Smooth muscle cell (in vitro differentiated cells): ENCODE results near the gene NOTCH1. TPM values are rescaled to one million over a fixed set of nuclear protein-coding genes. Genes with fewer than 3 reads are reported as not detected.

Experiments used
- DNase-seq: peaks from one replicate; lab custom pipeline; 2025; ENCODE audit not compliant: unreplicated experiment; lab: John Stamatoyannopoulos, UW
- H2AFZ ChIP-seq: fragments of 200-600 bp; sonication (generic); 2 replicates; pipeline ENCODE4 v1.6.0; 2016; ENCODE audit warnings: antibody characterized with exemption, low read depth, mild to moderate bottlenecking
- H3F3A ChIP-seq: fragments of 200-600 bp; sonication (generic); 2 replicates; pipeline ENCODE4 v1.6.0; 2017; ENCODE audit warnings: antibody characterized with exemption, low read depth
- H3K27ac ChIP-seq: fragments of 200-600 bp; sonication (generic); 2 replicates; pipeline ENCODE4 v1.5.1; 2016; ENCODE audit warnings: low read depth, mild to moderate bottlenecking
- H3K27me3 ChIP-seq: fragments of 200-600 bp; sonication (generic); 2 replicates; pipeline ENCODE4 v1.6.1; 2016; ENCODE audit warnings: low read depth, mild to moderate bottlenecking
- H3K36me3 ChIP-seq: fragments of 200-600 bp; sonication (generic); 2 replicates; pipeline ENCODE4 v1.5.1; 2016; ENCODE audit warnings: low read depth
- H3K4me1 ChIP-seq: fragments of 200-600 bp; sonication (generic); 2 replicates; pipeline ENCODE4 v1.5.1; 2016; ENCODE audit warnings: low read depth
- H3K4me2 ChIP-seq: fragments of 200-600 bp; sonication (generic); 2 replicates; pipeline ENCODE4 v1.6.0; 2016; ENCODE audit warnings: mild to moderate bottlenecking
- H3K4me3 ChIP-seq: fragments of 200-600 bp; sonication (generic); 2 replicates; pipeline ENCODE4 v1.5.1; 2016; ENCODE audit warnings: mild to moderate bottlenecking
- H3K79me2 ChIP-seq: fragments of 200-600 bp; sonication (generic); 2 replicates; pipeline ENCODE4 v1.6.0; 2016; ENCODE audit warnings: low read depth, mild to moderate bottlenecking
- H3K9ac ChIP-seq: fragments of 200-600 bp; sonication (generic); 2 replicates; pipeline ENCODE4 v1.6.0; 2016; ENCODE audit warnings: low read depth
- H3K9me3 ChIP-seq: fragments of 200-600 bp; sonication (generic); replicated peaks from 2 replicates; pipeline ENCODE4 v1.5.1; 2016; ENCODE audit warnings: low read depth
- H4K20me1 ChIP-seq: fragments of 200-600 bp; sonication (generic); 2 replicates; pipeline ENCODE4 v1.6.0; 2016; ENCODE audit warnings: low read depth
- WGBS: methylation state at CpG from one replicate; pipeline ENCODE4 v1.1.7; 2016; ENCODE audit warnings: low lambda C conversion rate; 5-methylcytosine and 5-hydroxymethylcytosine counted together
- polyA plus RNA-seq: library from polyadenylated mRNA; unstranded; fragments of >200 nt; fragmentation: Nextera tagmentation; extraction: Ambion mirVana; gene quantifications from 2 replicates; pipeline ENCODE4 v1.2.1, GENCODE V29; 2016
- total RNA-seq: library from RNA; depleted of rRNA; stranded (reverse); fragments of >200 nt; gene quantifications from 2 replicates; pipeline ENCODE4 v1.2.3, GENCODE V29; 2014
- TF ChIP-seq, protein P1 (sequence below): fragments of 200-600 bp; sonication (generic); IDR thresholded peaks from 2 replicates; pipeline ENCODE4 v1.5.1; 2017; ENCODE audit warnings: borderline replicate concordance, mild to moderate bottlenecking, antibody characterized with exemption; ENCODE audit not compliant: insufficient read depth, poor library complexity, severe bottlenecking

NOTCH1 gene
- total and polyA plus RNA-seq, 2 experiments from 2014 or later: 7.2 to 13.2 TPM

DNA sequence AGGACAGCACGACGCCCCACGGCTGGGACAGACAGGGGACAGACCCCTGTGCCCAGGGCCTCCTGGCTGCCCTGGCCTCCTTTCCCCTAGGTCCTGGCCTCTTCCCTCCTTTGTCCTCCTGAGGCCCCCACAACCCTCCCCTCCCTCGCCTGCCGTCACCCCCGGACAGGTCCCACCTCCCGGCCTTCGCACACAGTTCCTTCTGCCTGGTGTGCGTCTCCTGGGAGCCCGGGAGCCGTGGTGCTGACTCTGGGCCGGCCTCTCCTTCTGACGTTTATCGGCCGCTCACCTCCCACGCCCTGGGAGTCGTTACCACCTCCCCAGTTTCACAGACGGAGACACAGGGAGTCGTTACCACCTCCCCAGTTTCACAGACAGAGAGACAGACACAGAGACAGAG, 25.1 kb upstream of the NOTCH1 start:
- Histone ChIP-seq H3K36me3 (no peaks in the 10 kb centered on the region), H3F3A (no peaks in the 10 kb centered on the region), H3K4me1 (peaks cover 33% of the 10 kb centered on the region), H2AFZ (no peak overlapping the region), H3K9me3 (no peaks in the 10 kb centered on the region), H3K9ac (no peak overlapping the region), H3K27ac (no peak overlapping the region), H3K4me2 (peak overlapping the region; percentile 16), H3K4me3 (no peak overlapping the region), H3K27me3 (no peaks in the 10 kb centered on the region), H4K20me1 (no peaks in the 10 kb centered on the region), H3K79me2 (no peaks in the 10 kb centered on the region)
- no peak for DNase-seq
- TF ChIP-seq, protein P1, sequence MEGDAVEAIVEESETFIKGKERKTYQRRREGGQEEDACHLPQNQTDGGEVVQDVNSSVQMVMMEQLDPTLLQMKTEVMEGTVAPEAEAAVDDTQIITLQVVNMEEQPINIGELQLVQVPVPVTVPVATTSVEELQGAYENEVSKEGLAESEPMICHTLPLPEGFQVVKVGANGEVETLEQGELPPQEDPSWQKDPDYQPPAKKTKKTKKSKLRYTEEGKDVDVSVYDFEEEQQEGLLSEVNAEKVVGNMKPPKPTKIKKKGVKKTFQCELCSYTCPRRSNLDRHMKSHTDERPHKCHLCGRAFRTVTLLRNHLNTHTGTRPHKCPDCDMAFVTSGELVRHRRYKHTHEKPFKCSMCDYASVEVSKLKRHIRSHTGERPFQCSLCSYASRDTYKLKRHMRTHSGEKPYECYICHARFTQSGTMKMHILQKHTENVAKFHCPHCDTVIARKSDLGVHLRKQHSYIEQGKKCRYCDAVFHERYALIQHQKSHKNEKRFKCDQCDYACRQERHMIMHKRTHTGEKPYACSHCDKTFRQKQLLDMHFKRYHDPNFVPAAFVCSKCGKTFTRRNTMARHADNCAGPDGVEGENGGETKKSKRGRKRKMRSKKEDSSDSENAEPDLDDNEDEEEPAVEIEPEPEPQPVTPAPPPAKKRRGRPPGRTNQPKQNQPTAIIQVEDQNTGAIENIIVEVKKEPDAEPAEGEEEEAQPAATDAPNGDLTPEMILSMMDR: no peak
- 69% methylated on average over 10 of the region's 19 CpGs for WGBS

DNA sequence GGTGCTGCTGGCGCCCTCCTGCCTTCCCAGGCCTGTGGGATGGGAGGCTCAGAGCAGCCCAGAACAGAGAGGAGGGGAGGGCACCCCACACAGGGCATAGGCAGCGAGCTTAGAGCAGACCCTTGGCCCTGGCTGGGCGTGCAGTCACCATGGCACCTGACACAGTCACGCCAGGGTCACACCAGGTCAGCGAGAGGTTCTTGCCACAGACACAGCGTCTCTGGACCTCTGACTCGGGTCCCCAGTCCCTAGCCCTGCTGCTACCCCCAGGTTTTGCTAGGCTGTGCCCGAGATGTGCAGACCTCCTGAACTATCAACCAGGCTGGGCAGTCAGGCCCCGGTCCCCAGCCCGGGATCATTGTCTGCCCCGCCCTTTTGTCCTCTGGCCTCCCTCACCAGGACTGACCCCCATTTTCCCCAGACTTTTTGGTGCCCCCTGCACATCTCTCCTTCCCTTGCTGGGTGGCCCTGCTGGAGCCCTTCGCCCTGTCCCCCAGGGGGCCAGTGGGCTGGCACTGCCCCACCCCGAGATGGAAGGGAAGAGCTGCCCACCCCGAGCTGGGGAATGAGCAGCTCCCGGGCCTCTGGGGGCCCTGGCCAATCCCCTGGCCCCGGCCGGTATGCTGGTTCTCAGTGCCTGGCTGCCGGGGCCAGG, 24.5 kb upstream of the NOTCH1 start:
- peaks cover 36% of the 10 kb centered on the region for H3K4me1 ChIP-seq
- no peak for DNase-seq
- 93% methylated on average over 17 of the region's 18 CpGs for WGBS

DNA sequence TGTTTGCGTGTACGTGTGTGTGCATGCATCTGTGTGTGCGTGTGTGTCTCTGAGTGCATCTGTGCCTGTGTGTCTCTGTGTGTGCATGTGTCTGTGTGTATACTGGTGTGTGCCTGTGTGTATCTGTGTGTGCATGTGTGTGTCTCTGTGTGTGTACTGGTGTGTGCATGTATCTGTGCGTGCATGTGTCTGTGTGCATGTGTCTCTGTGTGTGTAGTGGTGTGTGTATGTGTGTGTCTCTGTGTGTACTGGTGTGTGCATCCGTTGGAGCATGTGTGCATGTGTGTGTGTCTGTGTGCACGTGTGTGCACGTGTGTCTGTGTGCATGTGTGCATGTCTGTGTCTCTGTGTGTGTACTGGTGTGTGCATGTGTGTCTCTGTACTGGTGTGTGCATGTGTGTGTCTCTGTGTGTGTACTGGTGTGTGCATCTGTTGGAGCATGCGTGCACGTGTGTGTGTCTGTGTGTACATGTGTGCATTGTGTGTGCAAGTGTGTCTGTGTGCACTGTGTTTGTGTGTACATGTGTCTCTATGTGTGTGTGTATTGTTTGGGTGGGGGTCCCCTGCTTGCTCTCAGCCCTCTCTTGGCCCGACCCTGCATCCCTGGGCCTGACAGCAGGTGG, 23.8 kb upstream of the NOTCH1 start:
- DNase-seq: no peak
- Histone ChIP-seq H3K4me3 (no peak overlapping the region), H3K36me3 (no peaks in the 10 kb centered on the region), H4K20me1 (no peaks in the 10 kb centered on the region), H3K27me3 (no peaks in the 10 kb centered on the region), H3K4me1 (peaks cover 43% of the 10 kb centered on the region), H3K9me3 (no peaks in the 10 kb centered on the region), H3F3A (no peaks in the 10 kb centered on the region), H3K9ac (no peak overlapping the region), H3K4me2 (no peak overlapping the region), H3K27ac (no peak overlapping the region), H3K79me2 (no peaks in the 10 kb centered on the region), H2AFZ (no peak overlapping the region)
- TF ChIP-seq, protein P1: no peak
- WGBS: 98% methylated on average over 10 of the region's 10 CpGs

More for the DNA sequence above, 24.5 kb upstream of the NOTCH1 start:
- H3K27me3 ChIP-seq: no peaks in the 10 kb centered on the region
- H3K4me3 ChIP-seq: no peak overlapping the region
- no peak overlapping the region for H3K9ac ChIP-seq
- no peaks in the 10 kb centered on the region for H3K36me3 ChIP-seq
- no peaks in the 10 kb centered on the region for H3F3A ChIP-seq
- H4K20me1 ChIP-seq: no peaks in the 10 kb centered on the region
- H3K79me2 ChIP-seq: no peaks in the 10 kb centered on the region
- no peak overlapping the region for H2AFZ ChIP-seq
- H3K4me2 ChIP-seq: no peak overlapping the region
- no peak overlapping the region for H3K27ac ChIP-seq
- TF ChIP-seq, protein P1: no peak
- H3K9me3 ChIP-seq: no peaks in the 10 kb centered on the region
